WERI-Rb-1 (cell line): ENCODE data around the gene CCDC85C.

Source experiments
- DNase-seq: peaks from one replicate; pipeline ENCODE4 v3.0.0-alpha.2; 2020
- H3K27ac ChIP-seq: fragments of 250-450 bp; sonication (Bioruptor Pico); 2 replicates; pipeline ENCODE4 v1.5.1; 2020; ENCODE audit warnings: mild to moderate bottlenecking, moderate library complexity
- H3K27me3 ChIP-seq: fragments of 250-450 bp; sonication (Bioruptor Pico); 2 replicates; pipeline ENCODE4 v1.5.1; 2021; ENCODE audit warnings: mild to moderate bottlenecking, low read depth, moderate library complexity; ENCODE audit not compliant: insufficient read depth, severe bottlenecking
- H3K36me3 ChIP-seq: fragments of 250-450 bp; sonication (Bioruptor Pico); 2 replicates; pipeline ENCODE4 v1.5.1; 2020; ENCODE audit warnings: mild to moderate bottlenecking, moderate library complexity
- H3K4me3 ChIP-seq: 2 replicates; pipeline ENCODE4 v1.5.1; 2011; ENCODE audit warnings: low read depth, mild to moderate bottlenecking, control low read depth, low read length
- H3K9me3 ChIP-seq: fragments of 250-450 bp; sonication (Bioruptor Pico); 2 replicates; pipeline ENCODE4 v1.5.1; 2021; ENCODE audit warnings: mild to moderate bottlenecking, moderate library complexity; ENCODE audit not compliant: severe bottlenecking
- CTCF ChIP-seq: IDR thresholded peaks from 2 replicates; pipeline ENCODE4 v1.5.1; 2011; ENCODE audit warnings: low read depth, mild to moderate bottlenecking, control low read depth, inconsistent platforms, low read length

CCDC85C gene

GRCh38 chr14:99510556-99511139 lies 93.4 kb downstream of the CCDC85C start:
- Histone ChIP-seq H3K27ac (no peak overlapping the region), H3K27me3 (no peaks in the 10 kb centered on the region), H3K4me3 (no peak overlapping the region), H3K36me3 (peaks cover 89% of the 10 kb centered on the region), H3K9me3 (no peaks in the 10 kb centered on the region)
- no peak for TF ChIP-seq CTCF
- no peak for DNase-seq

GRCh38 chr14:99509871-99510555 lies 94.0 kb downstream of the CCDC85C start:
- DNase-seq: no peak
- Histone ChIP-seq H3K9me3 (no peaks in the 10 kb centered on the region), H3K27ac (peak overlapping the region; percentile 33), H3K27me3 (no peaks in the 10 kb centered on the region), H3K4me3 (no peak overlapping the region), H3K36me3 (peaks cover 89% of the 10 kb centered on the region)
- no peak for TF ChIP-seq CTCF

GRCh38 chr14:99508896-99509629 lies 94.9 kb downstream of the CCDC85C start:
- peak; percentile 21; the same call in 1 of the 2 replicates for TF ChIP-seq CTCF
- DNase-seq: peak; percentile 60
- Histone ChIP-seq H3K27me3 (no peaks in the 10 kb centered on the region), H3K4me3 (no peak overlapping the region), H3K27ac (peak overlapping the region; percentile 33), H3K9me3 (no peaks in the 10 kb centered on the region), H3K36me3 (peaks cover 86% of the 10 kb centered on the region)

GRCh38 chr14:99507860-99508640 lies 96.0 kb downstream of the CCDC85C start:
- TF ChIP-seq CTCF: no peak
- H3K27me3 ChIP-seq: no peaks in the 10 kb centered on the region
- H3K27ac ChIP-seq: no peak overlapping the region
- peaks cover 86% of the 10 kb centered on the region for H3K36me3 ChIP-seq
- H3K4me3 ChIP-seq: no peak overlapping the region
- peak; percentile 8 for DNase-seq
- H3K9me3 ChIP-seq: no peaks in the 10 kb centered on the region

GRCh38 chr14:99506276-99506675 lies 97.7 kb downstream of the CCDC85C start:
- H3K36me3 ChIP-seq: peaks cover 88% of the 10 kb centered on the region
- no peak overlapping the region for H3K27ac ChIP-seq
- TF ChIP-seq CTCF: no peak
- no peak for DNase-seq
- no peaks in the 10 kb centered on the region for H3K27me3 ChIP-seq
- no peaks in the 10 kb centered on the region for H3K9me3 ChIP-seq
- no peak overlapping the region for H3K4me3 ChIP-seq
